ENCODE measurements around the gene GTF2IRD1.
"Not testable (repeated sequence)": the region's sequence is repeated elsewhere in the genome, so short reads cannot be mapped to it uniquely, and the experiment has no call there.

Gene GTF2IRD1, protein sequence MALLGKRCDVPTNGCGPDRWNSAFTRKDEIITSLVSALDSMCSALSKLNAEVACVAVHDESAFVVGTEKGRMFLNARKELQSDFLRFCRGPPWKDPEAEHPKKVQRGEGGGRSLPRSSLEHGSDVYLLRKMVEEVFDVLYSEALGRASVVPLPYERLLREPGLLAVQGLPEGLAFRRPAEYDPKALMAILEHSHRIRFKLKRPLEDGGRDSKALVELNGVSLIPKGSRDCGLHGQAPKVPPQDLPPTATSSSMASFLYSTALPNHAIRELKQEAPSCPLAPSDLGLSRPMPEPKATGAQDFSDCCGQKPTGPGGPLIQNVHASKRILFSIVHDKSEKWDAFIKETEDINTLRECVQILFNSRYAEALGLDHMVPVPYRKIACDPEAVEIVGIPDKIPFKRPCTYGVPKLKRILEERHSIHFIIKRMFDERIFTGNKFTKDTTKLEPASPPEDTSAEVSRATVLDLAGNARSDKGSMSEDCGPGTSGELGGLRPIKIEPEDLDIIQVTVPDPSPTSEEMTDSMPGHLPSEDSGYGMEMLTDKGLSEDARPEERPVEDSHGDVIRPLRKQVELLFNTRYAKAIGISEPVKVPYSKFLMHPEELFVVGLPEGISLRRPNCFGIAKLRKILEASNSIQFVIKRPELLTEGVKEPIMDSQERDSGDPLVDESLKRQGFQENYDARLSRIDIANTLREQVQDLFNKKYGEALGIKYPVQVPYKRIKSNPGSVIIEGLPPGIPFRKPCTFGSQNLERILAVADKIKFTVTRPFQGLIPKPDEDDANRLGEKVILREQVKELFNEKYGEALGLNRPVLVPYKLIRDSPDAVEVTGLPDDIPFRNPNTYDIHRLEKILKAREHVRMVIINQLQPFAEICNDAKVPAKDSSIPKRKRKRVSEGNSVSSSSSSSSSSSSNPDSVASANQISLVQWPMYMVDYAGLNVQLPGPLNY
- total RNA-seq: 1.4 to 25.1 reads per million in 2 donors

DNA sequence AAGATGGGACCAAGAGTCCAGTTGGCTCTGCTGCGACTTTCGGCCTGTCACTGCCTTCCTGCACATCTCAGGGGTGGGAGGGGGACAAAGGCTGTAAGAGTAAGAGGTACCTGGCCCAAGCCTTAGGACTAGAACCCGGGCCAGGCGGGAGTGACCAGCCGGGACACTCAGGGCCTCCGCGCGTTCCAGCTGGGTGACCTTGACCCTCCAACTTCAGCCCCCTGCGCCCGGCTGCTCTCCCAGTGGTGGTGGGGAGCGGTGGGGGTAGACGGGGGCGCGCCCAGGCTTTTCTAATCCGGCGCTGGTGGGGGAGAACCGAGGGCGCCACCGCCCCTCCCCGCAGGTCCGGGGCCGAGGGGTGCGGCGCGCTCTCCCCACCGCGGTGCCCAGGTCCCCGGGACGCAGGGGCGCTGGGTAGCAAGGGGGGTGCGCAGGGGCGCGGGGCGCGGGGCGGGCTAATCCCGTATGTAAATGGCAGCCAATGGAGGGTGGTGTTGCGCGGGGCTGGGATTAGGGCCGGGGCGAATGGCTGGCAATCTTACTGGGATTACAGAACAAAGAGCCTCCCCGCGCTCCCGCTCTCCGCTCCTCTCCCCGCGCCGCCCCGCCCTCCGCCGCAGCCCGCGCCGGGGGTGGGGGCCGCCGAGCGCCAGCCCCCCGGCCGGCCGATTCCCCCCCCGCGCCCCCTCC lies at the start of gene GTF2IRD1:
GTF2IRD1 (plus strand) TSS at position 585 of the 690 bp plus-strand sequence. CDS start 54,175 bp downstream, outside the sequence.
- peak; percentile 46 for DNase-seq

DNA sequence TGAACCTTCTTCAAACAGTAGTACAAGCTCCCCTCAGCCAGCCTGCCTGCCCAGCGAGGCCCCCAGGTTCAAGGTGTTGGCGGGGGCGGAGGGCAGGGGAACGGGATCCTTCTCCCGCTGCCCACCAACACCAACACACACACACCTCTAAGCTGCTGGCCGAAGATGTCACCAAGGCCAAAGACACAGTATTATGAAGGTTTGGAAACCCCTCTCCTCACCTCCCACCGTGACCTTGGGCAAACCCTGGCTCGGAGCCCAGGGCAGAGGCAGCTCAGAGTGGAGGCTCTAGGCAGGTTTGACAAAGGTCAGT lies 49.4 kb upstream of the GTF2IRD1 start:
- no peak for DNase-seq

DNA sequence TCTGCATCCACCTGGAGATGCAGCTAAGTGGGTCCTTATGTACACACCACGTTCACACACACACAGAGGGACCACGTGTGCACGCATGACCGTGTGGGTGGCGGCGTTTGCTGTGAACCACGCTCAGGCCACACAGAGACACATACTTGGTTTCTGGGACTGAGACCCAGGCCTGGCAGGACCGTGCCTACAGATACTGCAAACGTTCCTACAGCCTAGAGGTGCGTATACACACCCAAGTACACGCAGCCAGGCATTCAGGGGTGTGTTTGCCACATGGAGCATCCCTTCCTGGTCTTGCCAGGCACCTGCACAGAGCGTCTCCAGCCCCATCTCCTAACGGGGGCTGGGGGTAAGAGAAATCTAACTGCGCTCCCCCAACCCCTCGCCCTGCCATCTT lies 49.0 kb upstream of the GTF2IRD1 start:
- DNase-seq: no peak

DNA sequence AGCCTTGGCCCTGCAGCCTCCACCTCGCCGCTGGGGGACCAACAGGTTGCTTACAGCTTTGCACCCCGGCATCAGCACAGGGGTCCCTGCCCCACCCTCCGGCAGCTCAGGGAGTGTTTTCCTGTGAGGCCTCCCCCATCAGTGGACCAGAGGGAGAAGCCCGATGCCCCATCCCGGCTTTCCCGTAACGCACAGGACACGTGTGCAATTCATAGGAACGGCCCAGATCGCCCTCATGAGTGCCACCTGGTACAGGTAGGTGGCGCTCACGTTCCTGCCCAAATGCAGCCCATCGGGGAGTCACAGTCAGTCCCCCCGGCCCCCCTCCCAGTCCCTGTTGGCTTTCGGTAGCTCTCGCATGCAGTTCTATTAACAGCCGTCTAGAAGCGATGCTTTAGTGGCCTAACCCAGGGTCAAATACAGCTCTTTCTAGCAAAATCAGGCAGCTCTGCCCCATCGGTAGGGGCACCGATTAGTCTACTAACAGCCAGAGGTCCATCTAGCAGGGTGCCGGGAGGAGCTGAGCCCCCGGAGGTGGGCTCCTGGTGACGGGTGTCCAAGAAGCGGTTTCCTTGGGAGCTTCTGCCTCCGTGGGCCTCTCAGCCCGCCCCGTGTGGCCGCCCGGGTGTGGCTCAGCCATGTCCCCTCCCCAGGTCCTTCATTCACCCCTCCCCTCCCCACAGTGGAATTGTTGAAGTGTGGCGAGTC lies 48.4 kb upstream of the GTF2IRD1 start:
- DNase-seq: no peak

DNA sequence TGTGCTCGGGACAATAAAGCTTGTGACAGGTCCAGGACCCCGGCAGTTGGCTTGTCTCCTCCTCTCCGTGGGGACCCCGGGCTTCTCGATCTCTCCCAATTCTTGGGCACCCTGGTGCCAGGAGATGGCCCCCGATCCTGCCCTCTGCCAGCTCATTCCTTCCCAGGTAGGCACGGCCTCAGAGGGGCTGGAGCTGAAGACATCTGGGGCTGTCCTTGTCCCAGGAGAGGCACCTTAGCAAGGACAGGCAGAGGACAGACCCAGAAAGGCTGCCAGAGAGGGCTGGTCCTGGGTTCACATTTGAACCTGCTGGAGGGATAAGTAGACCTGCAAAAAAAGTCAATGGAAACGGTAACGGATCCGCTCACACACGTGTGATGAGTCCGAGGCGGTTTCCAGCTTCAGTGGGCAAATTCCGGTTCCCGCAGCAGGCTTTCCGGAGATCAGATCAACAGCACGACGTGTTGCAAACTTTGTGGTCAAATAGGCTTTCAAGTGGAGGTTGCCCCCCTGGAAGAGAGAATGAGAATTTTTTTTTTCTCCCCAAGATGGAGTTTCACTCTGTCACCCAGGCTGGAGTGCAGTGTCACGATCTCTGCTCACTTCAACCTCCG lies 47.7 kb upstream of the GTF2IRD1 start:
- DNase-seq: no peak

DNA sequence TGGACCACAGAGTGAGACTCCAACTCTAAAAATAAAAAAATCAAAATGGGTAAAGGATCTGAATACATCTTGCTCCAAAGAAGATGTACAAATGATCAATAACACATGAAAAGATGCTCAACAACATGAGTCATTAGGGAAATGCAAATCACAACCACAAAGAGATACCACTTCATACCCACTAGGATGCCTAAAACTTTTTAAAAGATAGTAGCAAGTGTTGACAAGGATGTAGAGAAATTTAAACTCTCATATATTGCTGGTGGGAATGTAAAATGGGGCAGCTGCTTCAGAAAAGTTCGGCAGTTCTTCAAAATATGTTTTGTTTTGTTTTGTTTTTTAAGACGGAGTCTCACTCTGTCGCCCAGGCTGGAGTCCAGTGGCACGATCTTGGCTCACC lies 45.7 kb upstream of the GTF2IRD1 start:
- DNase-seq: no peak

DNA sequence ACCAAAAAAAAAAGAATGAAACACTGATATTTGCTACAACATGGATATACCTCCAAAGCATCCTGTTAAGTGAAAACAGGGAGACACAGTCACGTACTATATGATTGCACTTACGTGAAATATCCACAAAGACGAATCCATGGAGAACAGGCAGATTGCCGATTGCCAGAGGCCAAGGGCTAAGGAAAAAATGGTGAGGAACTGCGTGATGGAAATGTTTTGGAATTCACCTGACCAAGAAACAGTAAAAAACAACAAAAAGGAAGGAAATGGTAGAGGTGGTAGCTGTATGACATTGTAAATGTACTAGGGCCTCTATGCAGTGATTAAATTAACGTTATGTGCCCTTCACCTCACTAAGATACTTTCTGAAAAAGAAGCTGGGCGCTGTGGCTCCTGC lies 44.1 kb upstream of the GTF2IRD1 start:
- DNase-seq: no peak

DNA sequence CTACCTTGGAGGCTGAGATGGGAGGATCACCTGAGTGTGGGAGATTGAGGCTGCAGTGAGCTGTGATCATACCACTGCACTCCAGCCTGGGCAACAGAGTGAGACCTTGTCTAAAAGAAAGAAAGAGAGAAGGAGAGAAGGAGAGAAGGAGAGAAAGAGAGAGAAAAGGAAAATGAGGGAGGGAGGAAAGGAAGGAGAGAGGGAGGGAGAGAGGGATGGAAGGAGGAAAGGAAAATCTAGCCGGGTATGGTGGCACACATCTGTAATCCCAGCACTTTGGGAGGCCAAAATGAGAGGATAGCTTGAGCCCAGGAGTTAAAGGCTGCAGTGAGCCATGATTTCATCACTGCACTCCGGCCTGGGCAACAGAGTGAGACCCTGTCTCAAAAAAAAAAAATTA lies 42.9 kb upstream of the GTF2IRD1 start:
- no peak for DNase-seq

DNA sequence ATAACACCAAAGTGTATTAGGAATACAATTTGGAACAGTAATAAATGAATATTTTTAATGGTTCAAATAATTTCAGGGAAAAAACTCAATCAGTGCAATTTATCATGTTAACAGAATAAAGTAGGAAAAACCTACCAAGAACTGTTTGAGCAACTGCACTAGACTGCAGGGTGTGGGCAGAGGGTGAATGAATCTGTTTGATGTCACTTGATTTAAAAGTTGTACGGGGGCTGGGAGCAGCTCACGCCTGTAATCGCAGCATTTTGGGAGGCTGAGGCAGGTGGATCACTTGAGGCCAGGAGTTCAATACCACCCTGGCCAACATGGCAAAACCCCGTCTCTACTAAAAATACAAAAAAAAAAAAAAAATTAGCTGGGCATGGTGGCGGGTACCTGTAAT lies 42.1 kb upstream of the GTF2IRD1 start:
- DNase-seq: not testable (repeated sequence)

DNA sequence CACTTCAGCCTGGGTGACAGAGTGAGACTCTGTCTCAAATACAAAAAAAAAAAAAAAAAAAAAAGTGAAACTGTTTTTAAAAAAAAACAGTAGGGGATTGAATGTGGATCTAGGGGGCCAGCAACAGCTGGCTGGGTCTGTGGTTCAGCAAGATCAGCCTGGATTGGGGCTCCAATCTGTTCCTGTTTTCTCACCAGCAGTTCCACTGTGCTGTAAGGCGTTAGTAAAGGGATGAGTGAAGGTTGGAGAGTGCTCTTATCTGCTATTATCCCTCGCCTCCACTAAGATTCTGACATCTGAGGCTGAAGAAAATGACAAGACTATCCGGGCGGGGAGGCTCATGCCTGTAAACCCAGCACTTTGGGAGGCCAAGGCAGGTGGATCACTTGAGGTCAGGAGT lies 41.6 kb upstream of the GTF2IRD1 start:
- no peak for DNase-seq

DNA sequence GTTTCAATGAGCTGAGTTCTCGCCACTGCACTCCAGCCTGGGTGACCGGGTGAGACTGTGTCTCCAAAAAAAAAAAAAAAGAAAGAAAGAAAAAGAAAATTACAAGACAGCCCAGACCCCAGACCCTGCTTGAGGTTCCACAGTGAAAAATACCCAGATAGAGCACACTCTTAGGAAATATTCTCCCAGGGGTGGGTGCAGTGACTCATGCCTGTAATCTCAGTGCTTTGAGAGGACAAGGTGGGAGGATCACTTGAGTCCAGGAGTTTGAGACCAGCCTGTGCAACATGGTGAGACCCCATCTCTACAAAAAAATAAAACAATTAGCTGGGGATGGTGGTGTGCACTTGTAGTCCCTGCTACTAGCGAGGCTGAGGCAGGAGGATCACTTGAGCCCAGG lies 41.1 kb upstream of the GTF2IRD1 start:
- no peak for DNase-seq

DNA sequence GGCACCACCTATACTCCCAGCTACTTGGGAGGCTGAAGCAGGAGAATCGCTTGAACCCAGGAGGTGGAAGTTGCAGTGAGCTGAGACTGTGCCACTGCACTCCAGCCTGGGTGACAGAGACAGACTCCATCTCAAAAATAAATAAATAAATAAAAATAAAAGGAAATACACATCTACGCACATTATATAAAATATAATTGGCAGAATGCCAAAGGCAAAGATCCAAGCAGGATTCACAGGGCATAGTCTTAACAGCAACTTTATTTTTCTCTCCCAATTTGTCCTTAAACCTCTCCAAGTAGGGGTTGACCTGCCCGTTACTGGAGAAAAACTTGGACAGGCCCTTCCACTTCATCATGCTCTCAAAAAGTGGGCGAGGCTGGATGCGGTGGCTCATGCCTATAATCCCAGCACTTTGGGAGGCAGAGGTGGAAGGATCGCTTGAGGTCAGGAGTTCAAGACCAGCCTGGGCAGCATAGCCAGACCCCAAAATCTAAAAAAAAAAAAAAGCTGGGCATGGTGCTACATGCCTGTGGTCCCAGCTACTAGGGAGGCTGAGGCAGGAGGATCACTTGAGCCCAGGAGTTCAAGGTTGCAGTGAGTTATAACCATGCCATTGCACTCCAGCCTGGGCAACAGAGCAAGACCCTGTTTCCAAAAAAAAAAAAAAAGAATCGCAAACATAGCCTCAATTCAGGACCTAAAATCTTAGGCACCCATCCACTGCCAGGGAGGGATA lies 38.9 kb upstream of the GTF2IRD1 start:
- not testable (repeated sequence) for DNase-seq

DNA sequence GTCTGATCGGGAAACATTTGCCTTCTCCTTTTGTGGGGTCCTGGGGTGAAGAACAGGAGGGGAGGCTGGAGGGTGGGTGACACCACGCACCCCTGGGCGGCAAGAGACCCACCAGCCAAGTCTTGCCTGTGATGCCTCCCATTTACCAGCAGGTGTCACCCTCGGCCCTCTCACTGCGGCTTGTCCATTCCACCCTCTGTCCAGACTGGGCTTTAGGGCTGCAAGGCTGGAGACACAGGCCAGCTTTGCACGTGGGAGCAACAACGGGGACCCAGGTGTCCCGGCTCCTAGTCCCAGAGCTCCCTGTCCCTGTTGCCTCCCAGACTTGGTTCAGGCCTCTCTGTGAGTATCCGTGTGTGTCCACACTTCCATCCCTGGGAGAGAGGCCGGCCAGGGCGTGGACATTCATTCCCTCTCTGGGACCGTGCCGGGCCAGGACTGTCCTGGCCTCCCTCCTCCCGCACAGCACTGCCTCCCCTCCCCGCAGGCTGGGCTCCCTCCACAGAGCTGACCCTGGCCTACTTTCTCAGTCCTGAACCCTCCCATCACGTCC lies 36.2 kb upstream of the GTF2IRD1 start:
- peak; percentile 42 for DNase-seq

DNA sequence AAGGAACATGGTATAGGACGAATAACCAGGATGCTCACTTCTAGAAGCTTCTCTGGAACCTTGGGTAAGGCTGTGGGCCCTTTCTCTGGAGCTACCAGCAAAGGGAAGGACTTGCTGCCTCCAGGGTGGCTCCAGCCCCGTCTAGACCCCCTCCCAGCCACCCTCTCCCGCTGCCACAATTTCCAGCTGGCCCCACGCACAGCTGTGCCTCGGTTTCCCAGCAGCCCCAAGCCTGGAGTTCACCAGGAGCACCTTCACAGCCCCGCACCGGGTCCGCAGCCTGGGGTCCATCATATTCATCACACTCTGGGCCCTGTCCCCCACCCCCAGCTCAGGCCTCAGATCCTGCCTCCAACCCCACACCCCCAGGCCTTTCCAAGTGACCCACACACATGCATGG lies 35.6 kb upstream of the GTF2IRD1 start:
- no peak for DNase-seq

DNA sequence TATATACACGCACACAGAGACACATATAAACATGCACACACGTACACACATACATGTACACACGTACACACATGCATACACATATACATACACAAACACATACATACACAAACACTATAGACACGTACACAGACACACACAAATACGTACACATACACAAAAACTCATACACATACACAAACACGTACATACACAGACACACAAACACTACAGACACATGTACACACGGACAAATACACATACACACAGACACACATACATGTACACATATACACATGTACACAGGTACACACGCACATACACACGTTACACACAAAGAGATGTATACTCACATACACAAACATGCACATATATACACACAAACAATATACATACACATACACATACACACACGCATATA lies 35.2 kb upstream of the GTF2IRD1 start:
- no peak for DNase-seq

DNA sequence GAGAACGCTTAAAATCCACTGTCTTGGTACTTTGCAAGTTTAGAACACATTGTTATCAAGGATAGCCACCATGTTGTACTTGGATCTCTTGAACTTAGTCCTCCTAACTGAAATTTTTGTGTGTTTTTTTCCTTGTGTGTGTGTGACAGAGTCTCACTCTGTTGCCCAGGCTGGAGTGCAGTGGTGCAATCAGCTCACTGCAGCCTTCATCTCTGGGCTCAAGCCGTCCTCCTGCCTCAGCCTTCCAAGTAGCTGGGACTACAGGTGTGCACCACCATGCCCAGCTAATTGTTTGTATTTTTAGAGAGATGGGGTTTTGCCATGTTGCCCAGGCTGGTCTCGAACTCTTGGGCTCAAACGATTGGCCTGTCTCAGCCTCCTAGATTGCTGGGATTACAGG lies 34.5 kb upstream of the GTF2IRD1 start:
- not testable (repeated sequence) for DNase-seq

DNA sequence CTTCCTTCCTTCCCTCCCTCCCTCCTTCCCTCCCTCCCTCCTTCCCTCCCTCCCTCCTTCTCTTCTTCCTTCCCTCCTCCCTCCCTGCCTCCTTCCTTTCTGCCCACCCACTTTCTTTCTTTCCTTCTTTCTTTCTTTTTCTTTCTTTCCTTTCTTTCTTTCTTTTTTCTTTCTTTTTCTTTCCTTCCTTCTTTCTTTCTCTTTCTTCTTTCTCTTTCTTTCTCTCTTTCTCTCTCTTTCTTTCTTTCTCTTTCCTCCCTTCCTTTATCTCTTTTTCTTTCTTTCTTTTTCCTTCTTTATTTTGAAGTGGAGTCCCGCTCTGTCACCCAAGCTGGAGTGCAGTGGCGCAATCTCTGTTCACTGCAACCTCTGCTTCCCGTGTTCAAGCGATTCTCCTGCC lies 33.7 kb upstream of the GTF2IRD1 start:
- no peak for DNase-seq

DNA sequence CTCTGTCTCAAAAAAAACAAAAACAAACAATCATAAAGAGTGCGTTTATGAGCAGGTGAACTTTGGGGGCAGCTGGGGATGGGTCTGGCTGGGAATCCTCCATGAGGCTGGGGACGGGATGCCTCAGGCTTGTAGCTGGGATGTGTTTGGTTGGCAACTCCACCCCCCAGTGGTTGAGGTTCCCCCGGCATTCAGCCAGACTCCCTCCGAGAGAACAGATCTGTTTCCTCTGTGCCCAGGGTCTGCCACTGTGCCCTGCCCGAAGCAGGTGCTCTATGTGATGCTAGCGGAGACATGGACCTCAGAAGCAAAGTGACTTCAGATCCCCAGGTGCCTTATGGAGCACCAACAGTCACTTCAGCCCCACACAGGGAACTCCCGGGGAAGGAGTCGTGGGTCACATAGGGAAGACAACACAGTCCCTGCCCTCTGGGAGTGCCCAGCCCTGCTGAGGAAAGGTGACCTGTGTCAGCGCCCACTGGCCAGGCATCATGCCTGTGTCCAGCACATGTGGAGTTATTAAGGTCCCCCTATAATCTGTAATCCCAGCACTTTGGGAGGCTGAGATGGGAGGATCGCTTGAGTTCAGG lies 29.3 kb upstream of the GTF2IRD1 start:
- no peak for DNase-seq

DNA sequence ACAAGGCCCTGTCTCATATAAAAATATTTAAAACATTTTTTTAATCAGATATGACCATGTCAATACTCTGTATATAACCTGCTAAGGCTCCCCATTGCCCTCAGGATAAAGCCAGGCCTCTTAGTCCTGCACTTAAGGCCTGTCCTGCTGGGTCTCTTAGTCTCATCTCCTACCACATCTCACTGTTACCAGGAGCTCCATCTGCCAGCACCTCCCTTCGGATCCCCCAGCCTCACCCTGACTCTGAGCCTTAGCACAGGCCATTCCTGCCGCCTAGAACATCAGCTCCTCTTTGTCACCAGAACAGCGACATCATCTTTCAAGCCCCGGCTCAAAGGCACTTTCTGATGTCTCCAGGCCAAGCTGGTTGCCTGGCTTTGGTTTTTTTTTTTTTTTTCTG lies 25.7 kb upstream of the GTF2IRD1 start:
- DNase-seq: no peak

DNA sequence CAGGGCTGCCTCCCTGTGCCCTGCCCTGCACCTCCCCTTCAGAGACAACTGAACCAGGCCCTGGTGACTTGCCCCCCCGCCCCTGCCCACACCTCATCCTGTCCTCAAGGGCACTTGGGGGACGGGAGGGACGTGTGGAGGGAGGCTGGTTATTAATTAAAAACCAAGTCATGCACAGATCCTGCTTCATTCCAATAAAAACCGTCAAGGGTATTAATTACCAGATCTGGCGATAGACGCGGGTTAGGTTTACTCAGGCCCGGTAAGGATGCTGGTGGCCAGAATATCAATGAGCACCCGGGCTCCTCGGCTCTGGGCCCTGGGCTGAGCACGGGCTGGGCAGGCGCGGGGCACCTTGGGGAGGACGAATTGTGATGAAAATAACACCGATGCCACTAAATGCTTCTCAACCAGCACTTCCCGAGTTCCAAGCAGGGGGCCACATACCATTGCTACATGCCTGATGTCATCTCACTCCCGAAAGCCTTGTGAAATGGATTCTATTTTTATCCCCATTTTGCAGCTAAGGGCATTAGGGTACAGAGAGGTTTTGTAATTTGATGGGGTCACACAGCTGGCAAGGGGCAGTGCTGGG lies 24.5 kb upstream of the GTF2IRD1 start:
- DNase-seq: no peak

Measured in T-helper 9 cell (primary cell).